HG03108 (cell line): Measurements from ENCODE around the gene ARHGAP45.

ENCODE experiments used
- ATAC-seq: cut with Tn5 transposase; IDR thresholded peaks from one replicate; pipeline ENCODE4 v1.9.1; 2021; ENCODE audit warnings: moderate library complexity; ENCODE audit not compliant: unreplicated experiment

The ARHGAP45 gene

GRCh38 chr19:1102407-1103131 is 35.6 kb downstream of the ARHGAP45 start:
- ATAC-seq: peak; percentile 20

DNA sequence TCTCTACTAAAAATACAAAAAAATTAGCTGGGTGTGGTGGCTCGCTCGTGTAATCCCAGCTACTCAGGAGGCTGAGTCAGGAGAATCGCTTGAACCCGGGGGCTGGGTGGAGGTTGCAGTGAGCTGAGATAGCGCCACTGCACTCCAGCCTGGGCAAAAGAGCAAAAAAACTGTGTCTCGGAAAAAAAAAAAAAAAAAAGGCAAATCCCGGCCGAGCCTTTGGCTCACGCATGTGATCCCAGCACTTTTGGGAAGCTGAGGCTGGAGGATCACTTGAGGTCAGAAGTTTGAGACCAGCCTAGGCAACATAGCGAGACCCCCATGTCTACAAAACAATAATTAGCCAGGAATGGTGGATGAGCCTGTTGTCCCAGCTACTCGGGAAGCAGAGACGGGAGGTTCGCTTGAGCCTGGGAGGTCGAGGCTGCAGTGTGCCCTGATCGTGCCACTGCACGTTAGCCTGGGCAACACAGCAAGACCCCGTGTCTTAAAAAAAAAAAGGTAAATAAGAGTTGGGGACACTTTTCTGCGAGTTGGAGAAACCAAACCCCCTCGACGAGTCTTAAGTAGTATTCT is 36.3 kb downstream of the ARHGAP45 start:
- ATAC-seq: no peak

DNA sequence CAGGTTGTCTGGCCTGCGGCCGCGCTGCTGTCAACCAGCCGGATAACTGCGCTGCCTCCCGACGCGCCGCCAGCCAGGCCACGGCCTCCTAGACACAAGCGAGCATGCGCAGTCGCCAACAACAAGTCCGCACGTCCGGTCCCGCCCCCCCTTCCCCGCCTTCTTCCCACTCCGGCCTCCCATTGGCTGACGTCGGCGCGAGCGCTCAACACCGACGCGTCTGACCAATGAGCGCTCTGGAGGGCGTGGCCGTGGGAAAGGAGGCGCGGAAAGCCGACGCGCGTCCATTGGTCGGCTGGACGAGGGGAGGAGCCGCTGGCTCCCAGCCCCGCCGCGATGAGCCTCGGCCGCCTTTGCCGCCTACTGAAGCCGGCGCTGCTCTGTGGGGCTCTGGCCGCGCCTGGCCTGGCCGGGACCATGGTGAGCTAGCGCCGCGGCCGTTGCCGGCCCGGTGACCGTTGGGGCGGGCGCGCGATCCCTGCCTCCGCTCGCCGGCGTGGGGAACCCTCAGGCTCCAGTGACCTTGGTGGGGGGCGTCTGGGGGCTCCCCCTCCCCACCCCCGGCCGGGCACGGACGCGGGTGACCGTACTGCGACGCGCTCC is 36.8 kb downstream of the ARHGAP45 start, which contains the start of gene GPX4:
GPX4 (plus strand) TSS at position 287 of the 603 bp plus-strand sequence; CDS start at position 337, 50 bp downstream.
- peak; percentile 58 for ATAC-seq

GRCh38 chr19:1104311-1105007 is 37.5 kb downstream of the ARHGAP45 start:
- peak; percentile 29 for ATAC-seq

DNA sequence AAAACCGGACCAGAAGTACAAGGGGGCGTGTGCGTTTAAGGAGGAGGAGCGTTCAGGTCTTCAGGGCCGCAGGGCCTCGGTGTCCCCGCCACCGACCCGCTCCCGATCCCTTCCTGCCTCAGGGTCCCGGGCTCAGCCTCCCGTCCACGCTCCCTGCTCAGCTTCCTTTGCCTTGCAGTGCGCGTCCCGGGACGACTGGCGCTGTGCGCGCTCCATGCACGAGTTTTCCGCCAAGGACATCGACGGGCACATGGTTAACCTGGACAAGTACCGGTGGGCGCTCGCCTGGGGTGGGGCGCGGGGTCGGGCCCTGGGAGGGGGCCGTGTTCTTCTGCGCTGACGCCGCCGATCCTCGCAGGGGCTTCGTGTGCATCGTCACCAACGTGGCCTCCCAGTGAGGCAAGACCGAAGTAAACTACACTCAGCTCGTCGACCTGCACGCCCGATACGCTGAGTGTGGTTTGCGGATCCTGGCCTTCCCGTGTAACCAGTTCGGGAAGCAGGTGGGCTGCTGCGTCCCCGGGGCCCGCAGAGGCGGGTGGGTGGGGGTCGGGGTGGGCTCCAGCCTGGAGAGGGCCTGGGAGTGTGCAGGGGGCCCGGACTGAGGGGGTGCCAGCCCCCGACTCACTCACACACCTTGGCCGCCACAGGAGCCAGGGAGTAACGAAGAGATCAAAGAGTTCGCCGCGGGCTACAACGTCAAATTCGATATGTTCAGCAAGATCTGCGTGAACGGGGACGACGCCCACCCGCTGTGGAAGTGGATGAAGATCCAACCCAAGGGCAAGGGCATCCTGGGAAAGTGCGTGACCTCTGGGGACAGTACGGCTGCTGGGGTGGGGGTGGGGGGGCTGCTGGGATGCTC is 38.3 kb downstream of the ARHGAP45 start:
- ATAC-seq: no peak

DNA sequence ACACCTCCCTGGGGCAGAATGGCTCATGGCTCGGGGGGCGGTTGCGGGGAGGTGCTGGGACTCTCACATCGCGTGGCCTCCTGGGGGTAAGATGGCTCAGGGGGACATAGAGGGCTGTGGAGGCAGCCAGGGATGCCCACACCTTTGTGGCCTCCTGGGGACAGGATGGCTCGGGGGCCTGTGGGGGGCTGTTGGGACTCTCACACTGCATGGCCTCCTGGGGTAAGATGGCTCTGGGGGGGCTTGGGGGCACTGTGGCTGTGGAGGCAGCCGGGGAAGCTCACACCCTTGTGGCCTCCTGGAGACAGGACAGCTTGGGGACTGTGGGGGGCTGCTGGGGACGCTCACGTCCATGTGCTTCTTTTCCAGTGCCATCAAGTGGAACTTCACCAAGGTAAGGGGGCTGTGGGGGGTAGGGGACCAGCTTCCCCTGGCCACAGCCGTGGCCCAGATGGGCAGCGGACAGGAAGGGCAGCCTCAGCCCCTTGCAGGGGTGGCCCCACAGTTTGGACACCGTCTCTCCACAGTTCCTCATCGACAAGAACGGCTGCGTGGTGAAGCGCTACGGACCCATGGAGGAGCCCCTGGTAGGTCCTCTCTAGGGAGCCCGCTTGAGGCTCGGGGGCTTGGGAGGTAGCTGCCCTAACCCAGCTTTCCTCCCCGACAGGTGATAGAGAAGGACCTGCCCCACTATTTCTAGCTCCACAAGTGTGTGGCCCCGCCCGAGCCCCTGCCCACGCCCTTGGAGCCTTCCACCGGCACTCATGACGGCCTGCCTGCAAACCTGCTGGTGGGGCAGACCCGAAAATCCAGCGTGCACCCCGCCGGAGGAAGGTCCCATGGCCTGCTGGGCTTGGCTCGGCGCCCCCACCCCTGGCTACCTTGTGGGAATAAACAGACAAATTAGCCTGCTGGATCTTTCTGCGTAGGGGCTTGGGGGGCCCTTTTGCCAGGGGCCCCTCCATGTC is 39.2 kb downstream of the ARHGAP45 start:
- ATAC-seq: no peak

- ATAC-seq: no peak
Observed at GRCh38 chr19:1106841-1107660, 40.1 kb downstream of the ARHGAP45 start.

DNA sequence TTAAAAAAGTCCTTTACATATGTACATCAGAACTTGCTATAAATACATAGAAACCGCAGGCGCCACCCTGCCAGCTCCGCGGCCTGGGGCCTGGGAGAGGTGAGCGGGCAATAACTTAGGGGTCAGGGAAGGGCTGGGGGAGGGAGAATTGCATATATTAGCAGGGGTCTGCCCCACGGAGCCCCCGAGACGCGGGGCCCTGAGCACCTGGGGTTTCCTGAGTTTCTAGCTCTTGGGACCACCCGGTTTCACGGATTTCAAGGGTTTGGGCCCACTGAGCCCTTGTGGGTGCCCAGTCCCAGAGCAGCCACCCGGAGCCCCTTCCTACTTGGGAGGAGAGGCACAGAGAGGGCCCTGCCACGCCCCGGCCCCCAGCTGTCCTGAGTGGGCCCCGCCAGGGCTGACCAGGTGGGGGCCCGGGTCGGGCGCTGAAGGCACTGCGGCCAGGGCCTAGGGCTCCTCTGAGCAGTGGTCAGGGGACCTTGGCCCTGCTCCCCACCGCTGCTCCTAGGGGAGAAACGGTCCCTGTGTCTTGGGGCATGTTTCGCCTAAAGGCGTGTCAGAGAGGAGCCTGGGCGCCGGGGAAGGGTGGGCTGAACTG is 40.8 kb downstream of the ARHGAP45 start:
- ATAC-seq: no peak

- ATAC-seq: no peak
Observed at GRCh38 chr19:1108291-1109031, 41.5 kb downstream of the ARHGAP45 start.

DNA sequence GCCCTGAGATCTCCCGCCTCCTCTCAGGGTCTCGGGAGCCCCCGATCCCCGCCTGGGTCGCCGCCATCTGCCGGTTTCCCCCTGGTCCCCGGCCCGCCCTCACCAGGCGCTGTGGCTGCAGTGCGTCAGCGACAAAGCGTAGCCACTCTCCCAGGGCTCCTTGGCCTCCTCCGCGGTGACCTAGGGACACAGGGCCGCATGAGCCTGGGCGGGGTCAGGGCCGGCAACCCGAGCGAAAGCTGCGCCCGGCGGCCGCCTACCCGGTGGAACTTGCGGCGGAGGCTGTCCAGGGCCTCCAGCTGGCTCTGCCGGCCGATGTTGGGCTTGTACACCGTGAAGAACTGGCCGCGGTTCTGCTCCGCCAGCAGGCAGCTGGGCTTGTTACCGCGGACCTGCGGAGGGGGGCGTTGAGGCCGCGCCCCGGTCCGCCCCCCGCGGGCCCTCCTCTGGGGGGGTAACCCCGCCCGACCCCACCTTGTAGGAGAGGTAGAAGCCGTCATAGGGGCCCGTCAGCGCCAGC is 42.1 kb downstream of the ARHGAP45 start:
- ATAC-seq: no peak

DNA sequence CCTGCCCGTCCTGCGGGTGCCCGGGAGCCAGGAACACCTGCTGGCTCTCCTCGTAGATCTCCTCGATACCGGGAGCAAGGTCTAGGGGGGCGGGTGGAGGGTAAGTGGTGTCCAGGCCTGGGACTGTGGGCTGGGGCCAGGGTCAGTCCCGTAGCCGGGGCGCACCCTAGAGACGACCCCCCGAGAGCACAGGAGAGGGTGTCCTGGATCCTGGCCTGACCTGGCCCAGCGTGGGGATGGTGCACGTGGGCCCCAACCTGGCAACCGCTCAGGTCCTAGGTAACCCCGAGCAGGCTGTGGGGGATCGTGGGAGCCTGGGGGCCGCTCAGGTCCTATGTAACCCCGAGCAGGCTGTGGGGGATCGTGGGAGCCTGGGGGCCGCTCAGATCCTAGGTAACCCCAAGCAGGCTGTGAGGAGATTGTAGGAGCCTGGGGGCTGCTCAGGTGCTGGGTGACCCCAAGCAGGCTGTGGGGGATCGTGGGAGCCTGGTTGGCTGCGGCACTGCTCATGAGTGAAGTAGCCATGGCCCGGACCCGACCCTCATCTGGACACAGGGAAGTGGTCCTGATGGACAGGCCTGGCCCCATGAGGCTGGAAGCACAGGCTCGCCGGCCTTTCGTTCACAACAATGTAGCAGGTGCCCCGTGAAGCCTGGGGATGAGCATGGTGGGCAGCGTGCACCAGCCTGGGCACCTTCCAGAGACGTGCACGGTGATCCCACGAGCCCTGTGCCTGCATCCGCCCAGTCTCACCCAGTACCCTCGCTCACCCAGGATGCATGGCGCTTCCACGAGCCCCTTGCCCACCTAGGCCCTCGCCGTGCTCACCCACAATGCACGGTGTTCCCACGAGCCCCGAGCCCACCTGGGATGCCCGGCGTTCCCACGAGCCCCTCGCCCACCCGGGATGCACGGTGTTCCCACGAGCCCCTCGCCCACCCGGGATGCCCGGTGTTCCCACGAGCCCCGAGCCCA is 43.0 kb downstream of the ARHGAP45 start:
- no peak for ATAC-seq

DNA sequence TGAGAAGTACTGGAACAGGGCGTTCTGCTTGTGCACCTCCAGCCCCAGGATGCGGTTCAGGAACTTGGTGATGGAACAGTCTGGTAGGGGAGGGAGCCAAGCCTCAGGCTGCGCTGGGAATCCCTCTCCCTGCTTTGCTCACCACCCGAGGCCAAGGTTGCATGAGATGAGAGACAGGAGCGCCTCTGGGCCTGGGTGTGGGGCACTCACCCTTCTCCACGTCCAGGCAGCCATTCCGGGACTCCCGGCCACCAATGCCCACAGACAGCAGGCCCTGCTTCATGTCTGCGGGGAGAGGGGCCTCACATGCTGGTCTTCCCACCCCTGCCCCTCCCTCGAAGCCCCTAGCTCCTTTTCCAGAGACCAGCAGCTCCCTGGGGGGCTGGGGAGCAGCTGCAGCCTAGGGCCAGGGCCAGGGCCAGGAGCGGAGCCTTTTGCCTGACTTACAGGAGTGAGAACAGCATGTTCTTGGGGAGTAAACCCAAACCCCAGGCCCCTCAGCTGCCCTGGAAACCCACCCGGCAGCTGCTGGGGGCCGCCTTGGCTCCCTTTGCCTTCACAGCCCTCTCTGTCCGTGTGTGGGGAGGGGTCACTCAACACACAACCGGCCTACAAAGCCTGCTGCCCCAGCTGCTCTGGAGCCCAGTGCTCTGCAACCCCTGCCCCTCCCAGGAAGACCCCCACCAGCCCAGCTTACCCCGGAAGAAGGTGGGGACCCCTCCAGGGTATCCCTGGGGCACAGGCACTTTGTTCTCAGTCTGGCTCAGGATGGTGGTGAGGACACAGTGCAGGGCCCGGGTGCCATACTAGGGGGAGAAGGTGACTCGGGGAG is 44.1 kb downstream of the ARHGAP45 start:
- ATAC-seq: no peak

DNA sequence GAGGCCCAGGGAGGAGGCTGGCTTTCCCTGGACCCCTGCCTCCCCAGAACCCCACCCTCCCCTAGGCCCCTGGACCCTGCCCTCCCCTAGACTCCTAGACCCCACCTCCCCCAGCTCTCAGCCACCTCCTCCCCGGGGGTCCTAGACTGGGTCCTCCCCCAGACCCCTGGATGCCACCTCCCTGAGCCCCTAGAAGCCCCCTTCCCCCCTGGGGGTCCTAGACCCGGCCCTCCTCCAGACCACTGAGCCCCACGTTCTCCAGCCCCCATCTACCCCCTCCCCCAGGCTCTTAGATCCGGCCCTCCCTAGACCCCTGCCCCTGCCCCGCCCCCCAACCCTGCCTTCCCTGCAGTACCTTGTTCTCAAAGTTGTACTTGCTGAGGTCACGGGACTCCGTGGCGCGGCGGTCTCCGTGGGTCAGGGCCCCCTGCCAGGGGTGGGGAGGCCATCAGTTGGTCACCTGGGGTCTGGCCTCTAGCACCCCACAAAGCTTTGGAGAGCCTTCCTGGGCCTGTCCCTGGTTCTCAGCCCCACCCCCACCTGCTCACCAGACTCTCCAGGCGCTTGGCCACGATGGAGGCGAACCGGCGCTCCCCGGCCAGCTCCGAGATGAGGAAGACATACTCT is 44.8 kb downstream of the ARHGAP45 start:
- ATAC-seq: no peak

GRCh38 chr19:1112268-1113029 is 45.5 kb downstream of the ARHGAP45 start:
- ATAC-seq: no peak
